Measurements from ENCODE around the gene ARHGEF12.

The ARHGEF12 gene, protein sequence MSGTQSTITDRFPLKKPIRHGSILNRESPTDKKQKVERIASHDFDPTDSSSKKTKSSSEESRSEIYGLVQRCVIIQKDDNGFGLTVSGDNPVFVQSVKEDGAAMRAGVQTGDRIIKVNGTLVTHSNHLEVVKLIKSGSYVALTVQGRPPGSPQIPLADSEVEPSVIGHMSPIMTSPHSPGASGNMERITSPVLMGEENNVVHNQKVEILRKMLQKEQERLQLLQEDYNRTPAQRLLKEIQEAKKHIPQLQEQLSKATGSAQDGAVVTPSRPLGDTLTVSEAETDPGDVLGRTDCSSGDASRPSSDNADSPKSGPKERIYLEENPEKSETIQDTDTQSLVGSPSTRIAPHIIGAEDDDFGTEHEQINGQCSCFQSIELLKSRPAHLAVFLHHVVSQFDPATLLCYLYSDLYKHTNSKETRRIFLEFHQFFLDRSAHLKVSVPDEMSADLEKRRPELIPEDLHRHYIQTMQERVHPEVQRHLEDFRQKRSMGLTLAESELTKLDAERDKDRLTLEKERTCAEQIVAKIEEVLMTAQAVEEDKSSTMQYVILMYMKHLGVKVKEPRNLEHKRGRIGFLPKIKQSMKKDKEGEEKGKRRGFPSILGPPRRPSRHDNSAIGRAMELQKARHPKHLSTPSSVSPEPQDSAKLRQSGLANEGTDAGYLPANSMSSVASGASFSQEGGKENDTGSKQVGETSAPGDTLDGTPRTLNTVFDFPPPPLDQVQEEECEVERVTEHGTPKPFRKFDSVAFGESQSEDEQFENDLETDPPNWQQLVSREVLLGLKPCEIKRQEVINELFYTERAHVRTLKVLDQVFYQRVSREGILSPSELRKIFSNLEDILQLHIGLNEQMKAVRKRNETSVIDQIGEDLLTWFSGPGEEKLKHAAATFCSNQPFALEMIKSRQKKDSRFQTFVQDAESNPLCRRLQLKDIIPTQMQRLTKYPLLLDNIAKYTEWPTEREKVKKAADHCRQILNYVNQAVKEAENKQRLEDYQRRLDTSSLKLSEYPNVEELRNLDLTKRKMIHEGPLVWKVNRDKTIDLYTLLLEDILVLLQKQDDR (N-terminal part only)

DNA sequence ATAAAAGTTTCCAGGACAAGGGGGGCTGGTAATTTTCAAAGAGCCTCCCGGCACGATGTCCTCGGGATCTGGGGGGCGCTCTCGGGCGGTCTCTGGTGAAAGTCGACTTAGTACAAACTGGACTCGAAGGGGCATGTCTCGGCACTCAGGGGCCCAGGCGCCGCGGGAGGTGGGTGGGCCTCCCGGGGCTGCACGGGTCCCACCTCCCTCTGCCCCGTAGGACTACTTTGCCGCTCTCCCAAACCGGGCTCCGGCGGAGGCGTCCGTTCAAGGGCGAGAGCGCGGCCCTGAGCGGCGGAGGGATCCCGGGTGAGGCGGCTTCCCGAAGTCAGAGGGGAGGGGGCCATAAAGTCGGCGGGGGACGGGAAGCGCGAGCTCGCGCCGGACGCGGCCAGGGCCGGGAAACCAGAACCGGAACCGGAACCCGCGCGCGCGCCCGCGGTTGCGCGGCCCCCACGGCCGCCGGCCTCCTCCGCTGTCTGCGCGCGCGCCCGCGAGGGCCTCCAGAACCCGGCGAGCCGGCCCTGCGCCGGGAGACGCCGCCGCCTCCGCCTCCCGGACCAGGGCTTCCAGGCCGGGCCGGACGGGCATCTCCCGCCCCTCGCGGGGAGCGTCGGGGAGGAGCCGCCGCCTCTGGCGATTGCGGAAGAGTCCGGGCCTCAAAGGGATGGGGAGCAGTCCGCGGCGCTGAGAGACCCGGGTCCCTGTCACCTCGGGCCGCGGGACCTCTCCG, at the start of gene ARHGEF12:
Gene ARHGEF12 (plus strand): TSS at position 506 of the 733 bp plus-strand sequence. CDS start 831 bp downstream, outside the sequence.
- peak; percentile 78 for DNase-seq

DNA sequence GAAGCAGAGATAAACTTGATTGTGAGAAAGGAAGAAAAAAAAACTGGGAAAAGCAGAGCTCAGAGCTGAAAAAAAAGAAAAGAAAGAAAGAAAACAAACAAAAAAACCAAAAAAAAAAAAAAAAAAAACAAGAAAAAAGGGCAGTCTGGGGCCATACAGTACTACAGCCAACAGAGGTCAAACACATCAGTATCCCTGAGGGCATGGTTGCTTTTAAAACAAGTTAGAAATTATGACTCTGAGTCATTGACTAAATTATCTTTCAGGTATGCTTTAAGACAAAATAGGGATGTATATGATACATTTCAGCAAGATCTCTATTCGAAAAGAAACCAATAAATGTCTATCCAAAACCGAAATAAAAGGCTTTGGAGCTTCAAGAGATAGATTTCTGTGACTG, 48.2 kb upstream of the ARHGEF12 start:
- no peak for DNase-seq

DNA sequence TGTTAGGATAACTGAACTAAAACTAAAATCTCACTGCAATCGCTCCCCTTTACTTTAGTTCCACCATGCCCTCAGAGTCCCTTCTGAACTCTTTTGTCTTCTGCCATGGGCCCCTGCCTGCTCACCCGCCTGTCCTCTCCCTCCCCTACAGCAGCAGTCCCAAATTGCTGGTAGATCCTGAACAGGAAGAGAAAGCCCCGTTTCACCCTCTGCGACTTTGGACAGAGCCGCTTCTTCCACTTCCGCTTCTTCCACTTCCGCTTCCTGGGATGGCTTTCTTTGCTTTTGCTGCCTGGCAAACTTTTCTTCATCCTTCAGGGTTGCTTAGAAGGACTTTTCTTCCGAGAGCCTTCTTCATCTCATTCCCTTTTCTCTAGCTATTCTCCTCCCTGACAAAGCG, 46.8 kb upstream of the ARHGEF12 start:
- DNase-seq = no peak

DNA sequence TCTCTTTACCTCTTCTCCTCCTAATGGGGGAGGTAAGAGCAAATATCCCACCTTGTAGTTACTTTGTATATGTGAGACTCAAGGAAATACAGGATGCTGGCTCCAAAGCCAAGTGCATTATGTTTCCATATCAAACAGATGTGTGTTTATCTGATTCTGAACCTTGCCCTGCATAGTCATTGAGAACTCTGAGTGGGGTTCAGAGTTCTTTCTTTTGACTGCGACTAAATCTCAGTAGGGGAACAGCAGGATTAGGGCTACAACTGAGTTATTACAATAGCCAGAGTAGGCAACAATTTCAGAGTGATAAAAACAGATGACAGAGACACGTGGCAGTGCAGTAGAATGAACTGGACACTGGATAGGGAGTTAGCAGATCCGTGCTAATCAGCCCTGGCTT, 45.3 kb upstream of the ARHGEF12 start:
- DNase-seq = no peak

DNA sequence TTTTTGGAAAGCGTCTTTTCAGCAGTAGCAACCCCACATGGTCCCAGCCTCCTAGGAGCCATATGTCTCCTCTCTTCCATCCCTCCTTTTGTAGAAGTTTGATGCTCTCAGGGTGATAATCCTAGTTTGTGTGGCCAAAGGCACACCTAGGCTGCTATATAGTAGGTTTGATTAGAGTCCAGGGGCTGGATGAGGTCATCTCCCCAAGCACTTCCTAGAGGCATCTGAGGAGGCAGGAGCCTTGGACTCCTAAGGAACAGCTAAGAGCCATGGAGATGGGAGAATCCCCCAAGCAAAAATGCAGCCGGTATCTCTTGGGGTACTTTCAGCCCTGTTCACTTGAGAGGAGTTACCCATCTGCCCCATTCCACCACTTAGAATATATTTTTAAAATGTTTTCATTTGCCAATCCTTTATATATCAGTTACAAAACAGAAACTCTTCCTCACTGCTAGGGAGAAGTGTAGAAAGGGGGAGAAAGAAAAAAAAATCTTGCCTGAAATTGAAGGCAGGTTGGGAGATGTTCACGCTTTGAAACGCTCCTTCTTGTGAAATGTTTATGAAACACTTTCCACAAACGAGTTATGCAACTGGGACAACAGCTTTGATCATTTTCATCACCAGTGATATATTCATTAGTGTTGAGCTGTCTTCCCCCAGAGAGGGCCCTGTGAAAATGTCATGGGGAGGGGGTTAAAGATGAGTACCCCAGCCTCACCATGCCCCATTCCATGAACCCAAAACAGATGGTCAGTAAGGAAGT, 43.0 kb upstream of the ARHGEF12 start:
- no peak for DNase-seq

DNA sequence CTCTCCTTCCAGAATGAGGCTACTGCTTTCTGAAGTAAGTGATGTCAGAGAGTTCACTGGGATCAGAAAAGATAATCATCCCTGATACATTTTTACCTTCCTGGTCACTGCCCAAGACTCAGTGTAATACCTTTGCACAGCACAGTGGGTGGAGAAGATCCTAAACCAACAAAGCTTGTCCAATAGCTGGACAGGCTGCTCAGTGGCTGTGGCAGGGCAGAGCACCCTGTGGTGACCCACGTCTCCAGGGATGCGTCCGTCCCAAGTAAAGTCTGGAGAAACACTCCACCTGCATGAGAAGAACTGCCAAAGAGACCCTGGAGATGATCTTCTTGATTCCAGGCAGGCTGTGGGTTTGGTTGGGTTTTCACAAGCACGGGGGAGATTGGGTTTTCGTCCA, 42.1 kb upstream of the ARHGEF12 start:
- no peak for DNase-seq

DNA sequence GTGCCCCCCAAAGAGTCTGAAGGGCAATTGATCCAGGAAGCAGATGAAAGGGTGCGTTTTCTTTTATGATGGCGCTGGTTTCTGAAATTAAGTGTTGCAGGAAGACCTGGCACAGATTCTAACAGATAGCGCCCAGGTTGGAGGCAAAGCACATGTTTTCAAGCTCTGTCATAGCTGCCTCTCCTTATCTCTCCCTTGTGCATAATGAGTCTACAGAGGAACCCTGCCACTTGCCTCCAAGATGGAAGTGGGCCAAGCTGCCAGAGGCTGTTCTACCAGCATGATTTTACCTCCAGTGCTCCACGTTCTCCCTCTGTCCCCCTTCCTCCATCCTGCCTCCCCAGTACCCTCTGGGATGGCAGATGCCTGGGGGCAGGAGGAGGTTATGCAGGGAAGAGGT, 41.1 kb upstream of the ARHGEF12 start:
- no peak for DNase-seq

DNA sequence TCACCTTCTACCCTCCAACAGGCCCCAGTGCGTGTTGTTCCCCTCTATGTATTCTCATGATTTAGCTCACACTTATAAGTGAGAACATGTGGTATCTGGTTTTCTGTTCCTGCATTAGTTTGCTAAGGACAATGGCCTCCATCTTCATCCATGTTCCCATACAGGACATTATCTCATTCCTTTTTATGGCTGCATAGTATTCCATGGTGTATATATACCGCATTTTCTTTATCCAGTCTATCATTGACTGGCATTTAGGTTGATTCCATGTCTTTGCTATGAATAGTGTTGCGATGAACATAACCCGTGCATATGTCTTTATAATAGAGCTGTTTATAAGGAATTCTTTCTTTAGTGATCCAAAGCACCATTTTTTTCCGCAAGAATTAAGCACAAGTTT, 39.7 kb upstream of the ARHGEF12 start:
- no peak for DNase-seq

DNA sequence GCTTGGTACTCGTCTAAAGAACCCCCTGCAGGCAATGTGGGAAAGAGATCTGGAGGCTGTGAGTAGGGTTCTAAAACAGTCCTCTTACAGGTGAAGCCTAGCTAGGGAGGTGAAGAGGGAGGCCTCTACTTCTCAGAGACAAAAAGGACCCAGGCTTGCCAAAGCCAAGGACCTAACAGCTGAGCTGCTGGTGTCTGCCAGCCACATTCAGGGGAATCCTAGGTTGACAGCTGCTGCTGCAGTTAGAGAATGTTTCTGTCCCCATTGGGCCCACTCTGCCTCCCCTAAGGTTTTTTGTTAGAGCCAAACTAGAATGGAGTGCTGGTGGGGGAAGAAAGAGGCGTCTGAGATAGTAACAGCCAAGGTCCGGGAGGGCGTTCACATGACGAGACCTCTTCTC, 37.8 kb upstream of the ARHGEF12 start:
- DNase-seq = no peak

DNA sequence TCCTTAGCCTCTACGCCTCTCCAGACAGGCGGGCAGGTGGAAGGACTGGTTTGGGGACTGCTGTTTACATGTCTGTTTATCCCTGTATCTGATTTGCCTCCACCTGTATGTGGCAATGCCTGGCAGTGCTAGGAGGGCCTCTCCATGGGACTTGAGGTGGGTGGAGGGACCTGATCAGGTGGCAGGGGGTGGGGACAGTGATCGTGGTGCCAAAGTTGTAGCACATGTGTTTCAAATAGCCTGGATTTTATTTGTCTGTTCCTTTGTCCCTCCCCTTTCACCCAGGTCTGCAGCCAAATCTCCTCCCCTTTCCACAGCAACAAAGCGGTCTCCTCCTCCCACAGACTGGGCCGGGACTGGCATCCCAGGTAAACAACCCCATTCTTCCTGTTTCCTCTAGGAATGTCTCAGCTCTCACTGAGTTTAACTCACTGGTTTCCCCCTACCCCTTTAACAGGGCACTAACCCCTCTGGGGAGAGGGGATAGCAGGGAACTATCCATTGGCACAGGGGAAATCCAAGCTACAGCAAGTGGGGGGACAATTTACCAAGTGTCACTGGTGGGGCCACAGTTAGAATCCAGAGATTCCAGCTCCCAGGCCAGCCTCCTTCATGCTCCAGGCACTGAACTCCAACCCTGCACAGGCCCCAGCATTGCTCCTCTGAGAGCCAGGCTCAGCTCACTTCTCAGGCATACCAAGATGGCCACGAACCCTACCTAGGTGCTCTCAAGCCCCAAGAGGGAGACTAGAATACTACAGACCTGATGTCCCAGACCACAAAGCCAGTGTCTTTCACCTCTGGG, 34.0 kb upstream of the ARHGEF12 start:
- no peak for DNase-seq

DNA sequence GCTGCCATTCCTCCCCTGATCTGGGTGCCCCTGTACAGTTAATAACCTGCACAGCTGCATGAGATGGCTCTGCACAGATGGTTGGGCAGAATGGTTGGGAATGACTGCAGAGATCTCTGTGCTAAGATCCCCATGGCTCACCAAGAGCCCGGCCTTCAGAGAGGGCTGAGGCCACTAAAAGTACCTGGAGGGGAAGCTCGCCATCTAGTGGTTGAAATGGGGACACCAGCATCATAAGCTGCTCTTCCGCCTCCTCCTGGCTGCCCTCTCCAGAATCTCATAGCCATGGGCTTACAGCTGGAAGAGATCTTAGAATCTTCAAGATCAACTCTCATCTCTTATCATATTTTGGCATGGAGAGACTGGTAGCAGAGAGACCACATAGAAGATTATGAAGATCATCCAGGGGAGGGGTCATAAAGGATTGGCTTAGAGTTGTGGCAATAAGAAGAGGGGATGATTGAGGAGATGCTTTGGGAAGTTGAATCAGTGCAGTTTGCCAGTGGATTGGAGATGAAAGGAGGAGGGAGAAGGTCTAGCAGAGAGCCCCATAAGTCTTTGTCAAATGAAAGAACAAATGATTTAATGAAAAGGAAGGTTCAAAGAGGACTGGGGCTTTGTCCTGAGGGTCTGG, 33.1 kb upstream of the ARHGEF12 start:
- DNase-seq = peak; percentile 31

DNA sequence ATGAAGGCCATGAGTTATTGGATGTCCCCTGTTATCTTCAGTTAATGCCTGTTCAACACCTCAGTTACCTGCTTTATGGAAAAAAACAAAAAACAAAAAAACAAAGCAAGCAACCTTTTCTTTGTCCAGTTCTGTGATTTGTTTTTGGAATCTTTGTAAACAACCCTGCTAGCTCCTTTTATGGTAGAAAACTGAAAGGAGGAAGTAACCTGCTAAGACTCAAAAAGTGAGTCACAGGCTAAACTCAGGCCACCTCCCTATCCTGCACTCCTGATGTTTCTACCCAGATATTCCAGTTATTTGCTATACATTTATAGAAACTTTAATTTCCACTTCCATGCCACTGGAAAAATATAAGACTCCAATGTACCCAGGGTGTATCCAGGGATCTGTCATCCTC, 31.7 kb upstream of the ARHGEF12 start:
- DNase-seq = no peak

DNA sequence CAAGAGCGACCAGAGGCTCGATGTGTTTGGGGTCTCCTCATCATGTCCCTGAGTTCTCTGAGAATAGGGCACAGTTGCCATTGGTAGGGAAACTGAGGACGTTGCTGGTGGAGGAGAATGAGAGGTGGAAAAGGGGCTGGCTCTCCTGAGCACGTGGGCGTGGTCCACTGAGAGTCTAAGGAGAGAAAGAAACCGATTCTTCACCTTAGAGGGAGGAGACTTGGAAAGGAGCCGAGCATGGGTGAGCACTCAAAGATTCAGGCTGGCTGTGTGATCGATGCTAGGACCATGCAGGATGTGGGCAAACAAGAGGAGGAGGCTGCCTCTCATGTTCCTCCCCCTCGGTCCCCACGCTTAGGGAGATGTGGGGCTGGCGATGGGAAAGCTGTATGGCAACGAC, 30.9 kb upstream of the ARHGEF12 start:
- no peak for DNase-seq

DNA sequence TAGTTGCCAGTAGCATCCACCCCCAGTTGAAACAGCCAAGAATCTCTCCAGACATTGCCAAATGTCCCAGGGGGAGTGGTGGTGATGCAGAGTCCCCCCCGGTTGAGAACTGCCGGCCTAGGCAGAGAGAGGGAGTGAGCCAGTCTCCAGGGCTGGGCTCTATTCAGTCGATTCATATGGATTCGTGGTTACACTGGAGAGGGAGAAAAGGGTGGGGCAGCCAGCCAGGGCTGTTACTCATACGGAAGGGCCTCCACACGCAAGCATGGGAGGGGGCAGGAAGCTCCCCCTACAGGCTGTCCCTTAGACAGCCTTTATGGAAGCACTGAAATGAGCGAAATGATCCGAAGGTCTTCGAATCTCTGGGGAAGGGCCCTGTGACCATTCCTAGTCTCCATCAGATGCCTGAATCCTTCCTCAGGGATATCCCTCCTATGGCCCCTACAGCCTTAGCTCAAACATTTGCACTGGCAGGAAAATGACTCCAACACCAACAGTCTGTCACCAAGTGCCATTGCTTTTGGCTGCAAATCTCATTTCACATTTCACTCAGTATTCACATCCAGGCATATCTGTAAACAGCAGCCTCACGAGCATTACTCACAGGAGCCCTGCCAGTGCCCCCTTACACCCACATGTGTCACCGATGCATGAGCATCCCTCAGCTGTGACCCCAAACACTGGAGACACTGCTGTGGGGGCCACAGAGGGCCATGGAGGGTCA, 29.5 kb upstream of the ARHGEF12 start:
- no peak for DNase-seq

DNA sequence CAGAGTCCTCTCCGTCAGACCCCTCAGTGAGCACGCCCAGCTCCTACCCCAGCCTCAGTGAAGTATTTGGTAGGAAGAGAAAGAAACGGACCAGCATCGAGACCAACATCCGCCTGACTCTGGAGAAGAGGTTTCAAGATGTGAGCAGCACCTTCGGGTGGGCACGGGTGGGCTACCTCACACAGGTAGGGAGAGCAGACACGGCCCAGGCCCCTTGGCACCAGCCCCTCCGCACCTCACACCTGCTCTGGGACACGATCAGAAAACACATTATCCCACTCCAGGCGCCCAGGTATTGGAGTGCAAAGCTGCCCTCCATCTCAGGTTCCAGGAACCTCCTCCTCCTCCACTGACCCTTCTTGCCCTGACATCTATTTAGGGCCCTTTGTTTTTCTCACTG, 28.7 kb upstream of the ARHGEF12 start:
- DNase-seq = no peak

DNA sequence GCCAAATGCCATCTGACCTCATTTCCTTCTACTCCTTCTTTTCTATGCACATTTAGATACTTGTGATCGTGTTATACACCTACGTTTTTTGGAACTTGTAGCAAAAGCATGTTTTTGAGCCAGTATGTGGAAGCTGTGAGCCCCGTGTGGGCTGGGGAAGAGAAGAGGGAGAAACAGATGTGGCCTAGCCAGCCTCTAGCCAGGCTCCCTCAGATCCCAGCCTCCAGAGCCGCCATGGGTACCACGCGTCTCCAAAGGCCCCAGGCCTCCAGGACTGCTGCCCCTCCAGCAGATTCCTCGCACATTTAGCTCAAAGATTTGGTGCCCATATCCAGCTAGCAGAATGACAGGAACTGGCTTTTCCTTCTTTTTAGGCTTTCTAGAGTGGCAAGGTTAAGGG, 28.1 kb upstream of the ARHGEF12 start:
- DNase-seq = no peak

DNA sequence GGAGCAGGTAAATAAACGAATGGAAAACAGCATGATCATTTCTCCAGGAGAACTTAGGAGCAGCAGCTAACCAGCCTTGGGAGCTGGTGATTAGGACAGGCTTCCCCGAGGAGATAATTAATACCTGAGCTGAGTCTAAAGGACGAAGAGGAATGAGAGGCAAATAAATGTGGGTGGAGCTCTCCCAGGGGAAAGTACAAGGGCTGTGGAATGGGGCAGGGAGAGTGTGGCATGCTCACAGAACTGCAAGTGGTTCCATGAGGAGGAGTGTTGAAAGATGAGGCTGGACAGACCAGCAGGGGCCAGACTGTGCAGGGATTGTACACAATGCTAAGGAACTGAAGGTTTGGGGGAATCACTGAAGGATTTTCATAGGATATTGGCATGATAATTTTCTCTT, 25.3 kb upstream of the ARHGEF12 start:
- DNase-seq = no peak

DNA sequence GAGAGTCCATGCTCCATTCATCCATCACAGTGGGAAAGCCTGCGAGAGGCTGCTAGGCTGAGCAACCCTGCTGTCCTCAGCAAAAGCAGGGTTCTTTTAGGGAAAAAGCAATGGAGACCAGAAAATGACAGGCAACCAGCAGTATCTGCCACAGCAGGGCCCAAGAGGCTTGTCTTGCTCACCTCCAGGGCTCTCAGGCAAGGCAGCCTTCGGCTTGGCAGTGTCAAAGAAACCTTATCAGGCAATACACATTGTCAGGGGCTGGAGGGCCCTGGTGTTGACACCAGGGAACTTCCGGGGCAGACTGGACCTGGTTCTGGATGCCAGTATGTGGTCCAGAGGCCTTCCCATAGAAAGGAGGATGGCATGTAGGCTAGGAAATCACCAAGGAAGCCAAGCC, 21.4 kb upstream of the ARHGEF12 start:
- no peak for DNase-seq

DNA sequence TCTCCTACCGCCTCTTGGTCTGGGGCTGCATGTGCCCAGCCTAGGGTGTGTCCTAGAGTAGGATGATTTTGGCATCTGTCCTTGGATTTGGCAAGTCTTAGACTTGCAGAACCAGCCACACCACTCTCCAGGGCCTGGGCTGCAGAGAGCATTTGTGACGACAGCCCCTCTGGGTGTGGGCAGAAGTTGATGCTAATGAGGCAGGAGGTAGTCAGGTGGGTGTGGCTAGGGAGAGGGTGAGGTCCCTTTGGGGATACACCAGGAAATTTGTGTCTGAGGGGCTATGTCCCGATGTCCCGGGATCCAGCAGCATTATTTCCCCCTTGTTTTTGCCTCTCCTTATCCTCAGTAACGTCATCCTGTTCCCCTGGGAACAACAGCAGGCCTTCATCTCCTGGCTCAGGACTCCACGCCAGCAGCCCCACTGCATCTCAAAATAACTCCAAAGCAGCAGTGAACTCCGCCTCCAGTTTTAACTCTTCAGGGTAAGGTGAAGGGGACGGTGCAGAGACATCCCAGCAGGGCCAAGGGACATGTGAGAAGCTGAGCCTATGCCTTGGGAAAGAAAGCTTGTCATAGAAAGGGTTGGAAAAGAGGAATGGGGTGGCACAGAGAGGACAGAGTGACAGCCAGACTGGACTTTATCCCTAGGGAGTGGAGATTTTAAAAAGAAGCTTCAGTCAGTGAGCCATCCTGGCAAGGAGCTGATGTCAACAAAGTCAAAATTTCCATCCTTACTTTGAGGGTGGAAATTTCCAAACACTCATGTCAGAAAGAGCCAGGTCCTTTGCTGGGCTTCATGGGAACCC, 19.1 kb upstream of the ARHGEF12 start:
- no peak for DNase-seq

Measured in SHP77 treated with DMSO at 0.1 percent for 48 hours (cell line).